B cell (primary cell): Measurements from ENCODE around the gene PTX4.

Experiments used
- CTCF ChIP-seq: fragments of 200-600 bp; IDR thresholded peaks from one replicate; pipeline ENCODE4 v1.8.0; 2022; ENCODE audit warnings: antibody characterized with exemption, mild to moderate bottlenecking
- EZH2 ChIP-seq: IDR thresholded peaks from 2 replicates; pipeline ENCODE4 v1.6.1; 2012; ENCODE audit warnings: borderline replicate concordance, low read depth, mild to moderate bottlenecking, moderate library complexity, low read length; ENCODE audit not compliant: insufficient read depth, poor library complexity, severe bottlenecking

DNA sequence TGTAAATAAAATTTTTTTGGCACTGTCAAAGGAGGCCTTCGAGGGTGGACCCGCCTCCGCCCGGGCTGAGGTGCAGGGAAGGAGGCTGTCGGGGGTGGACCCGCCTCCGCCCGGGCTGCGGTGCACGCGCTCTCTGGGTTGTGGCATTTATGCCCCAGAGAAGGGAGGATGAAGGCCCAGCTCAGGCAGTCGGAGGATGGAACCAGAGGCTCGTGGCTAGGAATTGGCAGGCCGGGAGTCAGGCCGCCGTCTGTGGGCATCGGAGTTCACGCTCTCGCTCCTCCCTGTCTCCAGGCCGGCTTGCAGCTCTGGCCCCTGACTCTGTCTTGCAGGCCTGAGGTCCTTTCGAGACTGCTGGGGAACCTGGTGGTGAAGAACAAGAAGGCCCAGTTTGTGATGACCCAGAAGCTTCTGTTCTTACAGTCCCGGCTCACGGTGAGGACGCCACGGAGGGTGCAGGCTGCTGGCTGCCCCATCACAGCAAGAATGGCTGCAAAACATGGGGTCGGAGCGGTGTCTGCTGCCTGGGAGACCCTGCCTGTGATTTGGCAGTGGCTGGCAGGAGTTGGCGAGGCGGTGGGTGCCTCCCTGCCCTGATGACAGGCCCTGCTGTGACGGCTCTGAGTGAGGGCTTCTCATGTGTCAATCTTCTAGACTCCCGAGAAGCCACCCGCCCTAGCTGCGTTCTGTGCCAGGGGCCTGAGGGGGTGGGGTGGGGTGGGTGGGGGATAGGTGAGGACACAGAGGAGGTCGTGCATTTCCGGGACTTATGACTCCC, 10.3 kb upstream of the PTX4 start:
- no peak for TF ChIP-seq CTCF
- no peak for TF ChIP-seq EZH2
